ENCODE results near the gene PIEZO1.

GRCh38 chr16:88680554-88681083 lies 104.4 kb downstream of the PIEZO1 start:
- no peak for TF ChIP-seq CTCF (conservative IDR thresholded peaks at IDR 0.05; ENCODE audit: low read depth in 2 of 2)
- TF ChIP-seq NANOG (IDR thresholded peaks at IDR 0.05; ENCODE audit: borderline replicate concordance), result no peak
- no peak for TF ChIP-seq EZH2 (IDR thresholded peaks at IDR 0.05; ENCODE audit: low read depth, unreplicated experiment)
- no peak for TF ChIP-seq REST (IDR thresholded peaks at IDR 0.05; ENCODE audit: unreplicated experiment)

All from GM23338 (cell line).